ENCODE results near the gene WDR35.

GRCh38 chr2:19949071-19949470 is 40.8 kb downstream of the WDR35 start:
- TF ChIP-seq CTCF (IDR thresholded peaks at IDR 0.05) (no peak), POLR2AphosphoS5 (IDR thresholded peaks at IDR 0.05) (no peak), POLR2A (IDR thresholded peaks at IDR 0.05) (no peak)

Data from breast epithelium (tissue), 3 donors.